ENCODE results near the gene DPH2.

DNA sequence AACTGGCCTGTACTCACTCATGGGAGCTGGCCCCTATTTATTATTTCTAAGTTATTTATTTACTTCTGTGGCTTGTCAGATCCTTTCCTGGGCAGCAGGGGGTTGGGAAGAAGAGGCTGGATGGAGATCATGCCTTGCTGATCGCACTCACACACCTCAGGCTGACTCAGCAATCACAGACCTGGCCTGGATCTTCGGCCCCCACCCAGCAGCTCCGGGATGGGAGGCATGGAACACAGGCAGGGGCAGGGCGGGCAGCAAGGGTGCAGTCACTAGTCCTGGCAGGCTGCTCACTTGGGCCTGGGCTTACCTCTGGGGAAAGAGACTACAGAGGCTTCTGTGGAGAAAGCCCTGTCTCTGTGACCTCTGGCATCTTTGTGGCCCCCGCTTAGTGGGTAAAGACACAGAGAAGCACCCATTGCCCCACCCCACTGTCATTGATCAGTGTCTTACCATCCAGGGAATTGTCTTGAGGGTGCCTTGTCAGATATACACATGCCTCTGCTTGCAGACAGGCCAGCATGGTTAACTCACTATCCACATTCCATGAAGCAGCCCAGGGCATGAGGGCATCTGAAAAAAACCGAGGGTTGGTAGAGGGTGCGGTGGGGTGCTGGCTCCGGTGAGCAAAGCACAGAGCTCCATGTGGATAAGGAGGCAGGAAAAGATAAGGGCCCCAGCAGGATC is 32.5 kb upstream of the DPH2 start:
- TF ChIP-seq CTCF (IDR thresholded peaks at IDR 0.05) (no peak), POLR2AphosphoS5 (IDR thresholded peaks at IDR 0.05) (no peak)

All from gastroesophageal sphincter (tissue), 3 donors.